Neural progenitor cell (in vitro differentiated cells): ENCODE measurements around the gene MRPS10. TPM values are rescaled to one million over a fixed set of nuclear protein-coding genes. Genes with fewer than 3 reads are reported as not detected.

Experiments used
- DNase-seq: peaks from one replicate; pipeline ENCODE4 v3.0.0-alpha.2; 2016; ENCODE audit warnings: low spot score
- H2AFZ ChIP-seq: fragments of 200-600 bp; sonication (generic); replicated peaks from 2 replicates; pipeline ENCODE4 v1.6.1; 2016; ENCODE audit warnings: antibody characterized with exemption
- H3F3A ChIP-seq: fragments of 200-600 bp; sonication (generic); 2 replicates; pipeline ENCODE4 v1.6.1; 2016; ENCODE audit warnings: antibody characterized with exemption, low read depth
- H3K27ac ChIP-seq: fragments of 200-600 bp; sonication (generic); 2 replicates; pipeline ENCODE4 v1.5.1; 2016; ENCODE audit warnings: mild to moderate bottlenecking
- H3K27me3 ChIP-seq: fragments of 200-600 bp; sonication (generic); 2 replicates; pipeline ENCODE4 v1.6.1; 2016; ENCODE audit warnings: mild to moderate bottlenecking, moderate library complexity
- H3K36me3 ChIP-seq: fragments of 200-600 bp; sonication (generic); 2 replicates; pipeline ENCODE4 v1.5.1; 2016
- H3K4me1 ChIP-seq: fragments of 200-600 bp; sonication (generic); 2 replicates; pipeline ENCODE4 v1.6.1; 2016; ENCODE audit warnings: mixed run types
- H3K4me2 ChIP-seq: fragments of 200-600 bp; sonication (generic); 2 replicates; pipeline ENCODE4 v1.6.1; 2016
- H3K4me3 ChIP-seq: fragments of 200-600 bp; sonication (generic); 2 replicates; pipeline ENCODE4 v1.5.1; 2016
- H3K79me2 ChIP-seq: fragments of 200-600 bp; sonication (generic); 2 replicates; pipeline ENCODE4 v1.6.1; 2016; ENCODE audit warnings: low read depth
- H3K9ac ChIP-seq: fragments of 200-600 bp; sonication (generic); 2 replicates; pipeline ENCODE4 v1.6.1; 2016
- H3K9me3 ChIP-seq: fragments of 200-600 bp; sonication (generic); 2 replicates; pipeline ENCODE4 v1.5.1; 2016; ENCODE audit warnings: low read depth
- H4K20me1 ChIP-seq: fragments of 200-600 bp; sonication (generic); 2 replicates; pipeline ENCODE4 v1.6.1; 2016; ENCODE audit warnings: low read depth
- H3K27ac Mint-ChIP-seq: 3 replicates; pipeline ENCODE4 v1.8.0; 2021; ENCODE audit warnings: mixed read lengths
- H3K27me3 Mint-ChIP-seq: 2 replicates; pipeline ENCODE4 v1.8.0; 2022; ENCODE audit warnings: low read depth, mild to moderate bottlenecking, inconsistent platforms, moderate library complexity, mixed read lengths; ENCODE audit not compliant: insufficient read depth
- H3K36me3 Mint-ChIP-seq: 3 replicates; pipeline ENCODE4 v1.8.0; 2021; ENCODE audit warnings: mixed read lengths
- H3K4me1 Mint-ChIP-seq: 3 replicates; pipeline ENCODE4 v1.8.0; 2021; ENCODE audit warnings: mixed read lengths
- H3K4me3 Mint-ChIP-seq: 3 replicates; pipeline ENCODE4 v1.8.0; 2021; ENCODE audit warnings: mild to moderate bottlenecking, moderate library complexity, mixed read lengths
- H3K9me3 Mint-ChIP-seq: 3 replicates; pipeline ENCODE4 v1.8.0; 2020; ENCODE audit warnings: mixed read lengths
- CTCF ChIP-seq: fragments of 200-600 bp; sonication (generic); IDR thresholded peaks from 2 replicates; pipeline ENCODE4 v1.5.1; 2017; ENCODE audit warnings: antibody characterized with exemption, mild to moderate bottlenecking
- EZH2 ChIP-seq: fragments of 200-600 bp; sonication (generic); IDR thresholded peaks from 2 replicates; pipeline ENCODE4 v1.6.1; 2017; ENCODE audit warnings: antibody characterized with exemption, mild to moderate bottlenecking, moderate library complexity
- EZH2phosphoT487 ChIP-seq: fragments of 200-600 bp; sonication (generic); IDR thresholded peaks from 2 replicates; pipeline ENCODE4 v1.6.1; 2017; ENCODE audit warnings: antibody characterized with exemption
- total RNA-seq: library from RNA; depleted of rRNA; stranded (reverse); fragments of >200 nt; gene quantifications from 2 replicates; pipeline ENCODE4 v1.2.3, GENCODE V29; 2015; ENCODE audit warnings: low replicate concordance

Gene MRPS10
- total RNA-seq, 1 donor from 2014 or later = 68.0 TPM

- Mint-ChIP-seq H3K27ac (no peak overlapping the region), H3K9me3 (no peaks in the 10 kb centered on the region), H3K27me3 (peaks cover 6% of the 10 kb centered on the region), H3K36me3 (no peaks in the 10 kb centered on the region), H3K4me3 (no peak overlapping the region), H3K4me1 (peaks cover 8% of the 10 kb centered on the region)
- no peaks in the 10 kb centered on the region for H3K27me3 ChIP-seq
- DNase-seq = no peak
- H3K36me3 ChIP-seq = no peaks in the 10 kb centered on the region
- H3K4me2 ChIP-seq = no peak overlapping the region
- TF ChIP-seq CTCF (no peak), EZH2phosphoT487 (no peak), EZH2 (no peak)
- no peaks in the 10 kb centered on the region for H3K79me2 ChIP-seq
- H3K4me3 ChIP-seq = no peak overlapping the region
- no peaks in the 10 kb centered on the region for H3F3A ChIP-seq
- no peak overlapping the region for H3K9ac ChIP-seq
- no peaks in the 10 kb centered on the region for H3K9me3 ChIP-seq
- no peak overlapping the region for H2AFZ ChIP-seq
- H4K20me1 ChIP-seq = no peaks in the 10 kb centered on the region
- no peak overlapping the region for H3K27ac ChIP-seq
- no peaks in the 10 kb centered on the region for H3K4me1 ChIP-seq
Measured at GRCh38 chr6:42184475-42184874, 33.2 kb downstream of the MRPS10 start.

DNA sequence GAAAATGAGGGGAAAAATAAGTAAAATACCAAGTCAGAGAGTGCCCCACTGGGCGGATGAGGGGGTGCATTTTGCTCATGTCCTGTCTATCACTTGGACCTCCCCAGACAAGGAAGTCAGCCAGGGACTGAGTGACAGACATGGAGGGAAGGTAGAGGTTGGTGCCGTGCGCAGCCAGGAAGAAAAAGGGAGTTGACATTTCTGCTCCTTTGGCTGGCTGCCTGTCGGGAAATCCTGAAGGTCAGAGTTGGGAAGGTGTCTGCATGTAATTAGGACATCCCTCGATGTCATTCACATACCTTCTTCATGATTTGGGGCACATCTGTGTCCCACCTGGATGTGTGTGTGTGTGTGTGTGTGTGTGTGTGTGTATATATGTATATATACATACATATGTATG lies 35.6 kb downstream of the MRPS10 start:
- Histone ChIP-seq H4K20me1 (no peaks in the 10 kb centered on the region), H3K4me1 (no peaks in the 10 kb centered on the region), H3F3A (peaks cover 14% of the 10 kb centered on the region), H3K9ac (no peak overlapping the region), H3K4me2 (no peak overlapping the region), H3K27me3 (no peaks in the 10 kb centered on the region), H3K4me3 (no peak overlapping the region), H2AFZ (no peak overlapping the region), H3K36me3 (no peaks in the 10 kb centered on the region), H3K27ac (no peak overlapping the region), H3K9me3 (no peaks in the 10 kb centered on the region), H3K79me2 (no peaks in the 10 kb centered on the region)
- H3K27me3 Mint-ChIP-seq = peaks cover 12% of the 10 kb centered on the region
- TF ChIP-seq EZH2phosphoT487 = no peak
- TF ChIP-seq EZH2 = no peak
- TF ChIP-seq CTCF = no peak
- DNase-seq = no peak
- peaks cover 12% of the 10 kb centered on the region for H3K4me1 Mint-ChIP-seq
- no peaks in the 10 kb centered on the region for H3K9me3 Mint-ChIP-seq
- H3K27ac Mint-ChIP-seq = no peak overlapping the region
- H3K4me3 Mint-ChIP-seq = no peak overlapping the region
- H3K36me3 Mint-ChIP-seq = no peaks in the 10 kb centered on the region

DNA sequence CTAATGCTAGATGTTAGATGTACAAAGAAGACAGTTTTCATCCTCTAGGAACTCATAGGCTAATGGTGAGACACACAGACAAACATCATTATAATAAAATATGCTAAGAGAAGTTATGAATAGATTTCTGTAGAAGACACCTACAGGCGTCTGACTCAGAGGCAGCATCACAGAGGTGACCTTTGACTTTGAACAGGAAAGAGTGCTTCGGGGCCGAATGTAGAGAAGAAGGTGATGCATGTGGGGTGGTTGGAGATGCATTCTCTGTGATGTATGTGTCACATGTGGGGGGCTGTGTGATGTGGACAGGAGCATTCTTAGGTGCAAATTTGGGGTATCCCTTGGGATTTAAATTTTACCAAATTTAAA lies 37.7 kb downstream of the MRPS10 start:
- H4K20me1 ChIP-seq = no peaks in the 10 kb centered on the region
- H3K79me2 ChIP-seq = no peaks in the 10 kb centered on the region
- TF ChIP-seq EZH2 (no peak), EZH2phosphoT487 (no peak), CTCF (no peak)
- Mint-ChIP-seq H3K27me3 (peaks cover 12% of the 10 kb centered on the region), H3K27ac (peak overlapping the region; percentile 37), H3K4me3 (no peak overlapping the region), H3K4me1 (peaks cover 9% of the 10 kb centered on the region), H3K36me3 (no peaks in the 10 kb centered on the region), H3K9me3 (no peaks in the 10 kb centered on the region)
- H3K27ac ChIP-seq = no peak overlapping the region
- no peak overlapping the region for H2AFZ ChIP-seq
- no peak overlapping the region for H3K4me2 ChIP-seq
- no peaks in the 10 kb centered on the region for H3K27me3 ChIP-seq
- no peaks in the 10 kb centered on the region for H3K36me3 ChIP-seq
- no peak for DNase-seq
- no peaks in the 10 kb centered on the region for H3K4me1 ChIP-seq
- no peak overlapping the region for H3K4me3 ChIP-seq
- H3K9ac ChIP-seq = no peak overlapping the region
- H3K9me3 ChIP-seq = no peaks in the 10 kb centered on the region
- peaks cover 20% of the 10 kb centered on the region for H3F3A ChIP-seq
